HEK293T (cell line): Measurements from ENCODE around the gene INPP5D.

Experiments used
- FOXA1 ChIP-seq: fragments of 450-650 bp; IDR thresholded peaks from 2 replicates; pipeline ENCODE4 v1.6.1; 2016; ENCODE audit warnings: mild to moderate bottlenecking
- L3MBTL2 ChIP-seq: fragments of 450-650 bp; conservative IDR thresholded peaks from 2 replicates; pipeline ENCODE4 v1.6.1; 2016; ENCODE audit warnings: mild to moderate bottlenecking
- LEF1 ChIP-seq: fragments of 450-650 bp; IDR thresholded peaks from 2 replicates; pipeline ENCODE4 v1.6.1; 2017; ENCODE audit warnings: mild to moderate bottlenecking, borderline replicate concordance

GRCh38 chr2:233115121-233115520 lies 55.0 kb downstream of the INPP5D start:
- TF ChIP-seq LEF1: no peak
- no peak for TF ChIP-seq FOXA1
- no peak for TF ChIP-seq L3MBTL2
